SHP77 (cell line): ENCODE data around the gene CMYA5.
"Not testable (repeated sequence)": the region's sequence is repeated elsewhere in the genome, so short reads cannot be mapped to it uniquely, and the experiment has no call there.

Experiments
- DNase-seq, 2 experiments: peaks; one replicate each; lab custom pipeline; 2025; lab: John Stamatoyannopoulos, UW

The CMYA5 gene

GRCh38 chr5:79689541-79690466 is at the start of gene CMYA5:
Gene CMYA5, plus strand, starts transcription at chr5:79689836. Its CDS starts 72 bp downstream, at chr5:79689908.
- no peak for DNase-seq

- no peak for DNase-seq
Observed at GRCh38 chr5:79640571-79641055, 49.0 kb upstream of the CMYA5 start.

GRCh38 chr5:79641414-79641813 is 48.2 kb upstream of the CMYA5 start:
- no peak for DNase-seq

GRCh38 chr5:79642210-79642609 is 47.4 kb upstream of the CMYA5 start:
- no peak for DNase-seq

GRCh38 chr5:79653843-79654242 is 35.8 kb upstream of the CMYA5 start:
- DNase-seq = no peak

GRCh38 chr5:79663212-79663611 is 26.4 kb upstream of the CMYA5 start:
- no peak for DNase-seq

GRCh38 chr5:79666758-79667157 is 22.9 kb upstream of the CMYA5 start:
- no peak for DNase-seq

GRCh38 chr5:79672392-79672791 is 17.2 kb upstream of the CMYA5 start:
- no peak for DNase-seq

- DNase-seq = not testable (repeated sequence)
Observed at GRCh38 chr5:79676354-79676753, 13.3 kb upstream of the CMYA5 start.

- not testable (repeated sequence) for DNase-seq
Observed at GRCh38 chr5:79682102-79682501, 7.5 kb upstream of the CMYA5 start.

GRCh38 chr5:79684782-79685181 is 4.9 kb upstream of the CMYA5 start:
- DNase-seq = no peak

- DNase-seq = no peak
Observed at GRCh38 chr5:79685627-79686026, 4.0 kb upstream of the CMYA5 start.

GRCh38 chr5:79686799-79687198 is 2.8 kb upstream of the CMYA5 start:
- no peak for DNase-seq

GRCh38 chr5:79687889-79688288 is 1.7 kb upstream of the CMYA5 start:
- DNase-seq = no peak

- DNase-seq = no peak
Observed at GRCh38 chr5:79691007-79691406, 1.4 kb downstream of the CMYA5 start.

GRCh38 chr5:79692596-79692995 is 3.0 kb downstream of the CMYA5 start:
- DNase-seq = no peak

GRCh38 chr5:79694183-79694582 is 4.5 kb downstream of the CMYA5 start:
- no peak for DNase-seq

GRCh38 chr5:79694652-79695051 is 5.0 kb downstream of the CMYA5 start:
- no peak for DNase-seq

GRCh38 chr5:79695526-79695925 is 5.9 kb downstream of the CMYA5 start:
- no peak for DNase-seq

GRCh38 chr5:79697222-79698170 is 7.9 kb downstream of the CMYA5 start:
- DNase-seq = no peak

GRCh38 chr5:79699763-79700400 is 10.2 kb downstream of the CMYA5 start:
- no peak for DNase-seq
